A549 (cell line): ENCODE results near the gene PDCD1.

Experiments used
- E2F6 ChIP-seq: IDR thresholded peaks from 2 replicates; pipeline ENCODE4 v1.6.1; 2012; ENCODE audit warnings: low read depth, borderline replicate concordance
- EP300 ChIP-seq, 2 experiments: fragments of >200 bp; sonication (Bioruptor Twin); formaldehyde crosslinking; IDR thresholded peaks; 2 replicates in 1 of 2; 3 replicates in 1 of 2; pipeline ENCODE4 v1.6.1; 2016 to 2017
- POLR2AphosphoS2 ChIP-seq: conservative IDR thresholded peaks from 2 replicates; pipeline ENCODE4 v1.6.1; 2012; ENCODE audit warnings: low read length, improper control_type of control experiment, inconsistent platforms

GRCh38 chr2:241849616-241850543, 8.8 kb downstream of the PDCD1 start:
- TF ChIP-seq E2F6, result no peak
- TF ChIP-seq POLR2AphosphoS2, result no peak
- no peak for TF ChIP-seq EP300 (IDR thresholded peaks at IDR 0.05)
